NOMO-1 (cell line): ENCODE data around the gene UNC93A.
"Not testable (repeated sequence)": the region's sequence is repeated elsewhere in the genome, so short reads cannot be mapped to it uniquely, and the experiment has no call there.

Experiments used
- DNase-seq, 2 experiments: peaks; one replicate each; lab custom pipeline; 2025; ENCODE audit not compliant: unreplicated experiment in 2 of 2; lab: John Stamatoyannopoulos, UW

UNC93A gene

GRCh38 chr6:167336844-167337630 lies 45.9 kb downstream of the UNC93A start:
- no peak for DNase-seq

DNA sequence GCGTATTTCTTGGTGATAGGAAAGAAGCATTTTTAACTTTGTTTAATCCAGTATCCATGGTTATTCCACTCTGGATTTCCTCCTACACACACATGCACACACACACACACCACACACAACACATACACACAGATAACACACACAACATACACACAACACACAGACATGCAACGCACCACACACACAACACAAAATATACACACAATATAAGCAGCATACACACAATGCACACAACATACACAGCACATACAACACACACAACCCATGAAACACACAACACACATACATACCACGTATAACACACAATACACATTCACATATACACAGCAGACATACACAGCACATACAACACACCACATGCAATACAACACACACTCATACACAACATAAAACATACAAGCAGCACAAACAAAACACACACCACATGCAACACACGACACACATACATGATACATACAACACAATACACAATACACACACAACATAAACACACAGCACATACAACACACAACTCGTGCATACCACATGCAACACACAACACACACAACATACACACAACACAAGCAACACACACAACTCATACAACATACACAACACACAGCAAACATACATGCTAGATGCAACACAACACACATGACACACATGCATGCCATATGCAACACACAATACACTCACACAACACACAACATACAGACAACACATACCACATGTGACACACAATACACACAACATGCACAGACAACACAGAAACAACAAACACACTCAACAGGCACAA lies 46.7 kb downstream of the UNC93A start:
- DNase-seq = no peak

- no peak for DNase-seq
Observed at GRCh38 chr6:167338541-167339117, 47.5 kb downstream of the UNC93A start.

DNA sequence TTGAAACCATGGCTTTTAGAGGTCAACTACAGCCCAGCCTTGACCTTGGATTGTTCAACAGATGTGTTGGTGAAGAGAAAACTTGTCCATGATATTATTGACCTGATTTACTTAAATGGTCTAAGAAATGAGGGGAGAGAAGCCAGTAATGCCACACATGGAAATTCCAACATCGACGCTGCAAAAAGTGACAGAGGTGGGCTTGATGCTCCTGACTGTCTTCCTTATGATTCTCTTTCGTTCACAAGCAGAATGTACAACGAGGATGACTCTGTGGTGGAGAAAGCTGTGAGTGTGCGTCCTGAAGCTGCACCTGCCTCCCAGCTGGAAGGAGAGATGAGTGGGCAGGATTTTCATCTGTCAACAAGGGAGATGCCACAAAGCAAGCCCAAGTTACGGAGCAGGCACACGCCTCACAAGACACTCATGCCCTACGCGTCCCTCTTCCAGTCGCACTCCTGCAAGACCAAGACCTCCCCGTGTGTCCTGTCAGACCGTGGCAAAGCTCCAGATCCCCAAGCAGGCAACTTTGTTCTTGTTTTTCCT lies 50.0 kb downstream of the UNC93A start:
- DNase-seq = no peak

DNA sequence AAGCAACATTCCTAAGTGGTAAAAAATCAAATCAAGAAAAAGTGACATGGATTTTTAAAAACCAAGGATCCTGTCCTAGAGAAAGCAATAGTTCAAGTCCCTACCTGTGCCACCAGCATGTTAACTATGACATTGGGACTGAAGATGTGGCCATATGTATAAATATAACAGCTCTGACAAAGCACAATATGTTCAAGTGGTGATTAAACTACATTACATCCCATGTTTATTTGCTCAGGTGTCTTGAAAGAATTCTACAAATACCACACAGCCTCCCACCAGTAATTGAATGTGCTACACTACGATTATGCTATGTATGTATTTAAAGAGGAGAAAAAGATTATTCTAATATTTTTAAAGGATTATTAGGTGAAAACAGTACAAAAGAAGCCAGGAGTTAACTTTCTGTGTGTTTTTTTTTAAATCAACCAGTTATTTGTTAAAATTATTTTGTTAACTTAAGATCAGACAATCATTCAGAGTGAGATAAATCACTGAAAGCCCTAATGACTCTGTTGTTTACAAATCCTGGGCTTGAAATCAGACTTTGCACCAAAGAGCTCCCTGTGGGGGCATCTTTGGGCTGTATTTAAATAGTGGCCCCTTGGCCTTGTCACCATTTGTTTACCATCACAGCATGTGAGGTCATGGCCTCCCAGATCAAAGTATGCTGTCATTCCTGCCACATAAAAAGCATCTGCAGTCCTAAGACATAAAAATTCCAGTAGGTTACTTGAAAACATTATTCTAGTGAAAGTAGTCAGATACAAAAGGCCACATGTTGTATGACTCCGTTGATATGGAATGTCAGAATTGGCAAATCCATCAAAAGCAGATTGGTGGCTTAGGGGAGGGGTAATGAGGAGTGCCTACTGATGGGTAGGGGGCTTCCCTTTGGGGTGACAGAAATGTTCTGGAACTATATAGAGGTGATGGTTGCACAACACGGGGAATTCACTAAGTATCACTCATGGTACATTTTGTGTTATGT lies 50.8 kb downstream of the UNC93A start:
- DNase-seq = no peak

DNA sequence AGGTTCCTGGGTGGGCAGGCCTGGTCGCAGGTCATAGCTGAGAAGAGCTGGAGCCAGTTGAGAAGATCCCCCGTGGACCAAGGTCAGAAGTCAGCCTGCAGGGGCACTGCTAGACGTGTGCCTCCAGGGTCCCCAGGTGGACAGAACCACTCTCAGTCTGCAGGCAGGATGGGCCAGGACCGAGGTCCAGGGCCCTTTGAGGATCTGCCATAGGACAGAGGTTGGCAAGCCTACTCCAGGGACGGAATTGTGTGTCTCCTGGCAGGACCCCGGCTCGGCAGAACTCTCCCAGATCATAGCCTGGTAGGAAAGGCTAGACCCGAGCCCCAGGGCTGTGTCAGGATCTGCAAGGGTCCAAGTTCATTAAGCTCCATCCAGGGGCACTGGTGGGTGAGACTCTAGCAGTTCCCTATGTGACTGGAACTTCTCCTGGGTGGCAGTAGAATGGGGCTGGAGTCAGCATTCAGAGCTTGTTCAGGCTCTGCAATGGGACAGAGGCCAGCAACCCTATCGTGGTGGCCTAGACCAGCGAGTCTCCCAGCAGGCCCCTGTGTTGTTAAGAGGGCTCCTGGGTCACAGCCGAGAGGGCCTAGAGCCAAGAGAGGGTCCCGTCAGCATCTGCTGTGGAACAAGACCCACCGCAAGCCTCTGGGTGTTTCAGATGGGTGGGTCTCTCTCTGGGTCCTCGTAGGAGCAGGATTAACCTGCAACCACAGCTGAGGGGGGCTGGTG lies 51.9 kb downstream of the UNC93A start:
- DNase-seq = no peak

DNA sequence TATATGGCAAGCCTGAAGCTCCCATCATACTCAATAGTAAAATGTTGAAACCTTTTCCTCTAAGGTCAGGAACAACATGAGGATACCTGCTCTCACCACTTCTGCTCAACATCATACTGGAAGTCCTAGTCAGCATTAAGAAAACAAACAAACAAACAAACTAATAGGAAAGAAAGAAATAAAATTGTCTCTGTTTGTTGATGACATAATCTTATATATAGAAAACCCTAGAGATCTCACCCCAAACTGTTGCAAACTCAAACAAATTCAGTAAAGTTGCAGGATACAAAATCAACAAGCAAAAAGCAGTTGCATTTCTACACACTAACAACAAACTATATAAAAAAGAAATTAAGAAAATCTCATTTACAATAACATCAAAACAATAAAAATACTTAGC lies 54.2 kb downstream of the UNC93A start:
- no peak for DNase-seq

DNA sequence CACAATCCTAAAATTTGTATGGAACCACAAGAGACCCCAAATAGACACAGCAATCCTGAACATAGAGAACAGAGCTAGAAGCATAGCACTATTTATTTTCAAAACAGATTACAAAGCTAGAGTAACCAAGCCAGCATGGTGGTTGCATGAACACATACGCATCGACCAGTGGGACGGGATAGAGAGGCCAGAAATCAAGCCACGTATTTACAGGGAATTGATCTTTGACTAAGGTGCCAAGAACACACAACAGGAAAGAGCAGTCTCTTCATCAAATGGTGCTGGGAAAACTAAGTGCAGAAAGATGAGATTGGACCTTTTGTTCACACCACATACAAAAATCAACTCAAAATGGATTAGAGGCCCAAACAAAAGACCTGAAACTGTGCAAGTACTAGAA lies 54.8 kb downstream of the UNC93A start:
- DNase-seq = no peak

DNA sequence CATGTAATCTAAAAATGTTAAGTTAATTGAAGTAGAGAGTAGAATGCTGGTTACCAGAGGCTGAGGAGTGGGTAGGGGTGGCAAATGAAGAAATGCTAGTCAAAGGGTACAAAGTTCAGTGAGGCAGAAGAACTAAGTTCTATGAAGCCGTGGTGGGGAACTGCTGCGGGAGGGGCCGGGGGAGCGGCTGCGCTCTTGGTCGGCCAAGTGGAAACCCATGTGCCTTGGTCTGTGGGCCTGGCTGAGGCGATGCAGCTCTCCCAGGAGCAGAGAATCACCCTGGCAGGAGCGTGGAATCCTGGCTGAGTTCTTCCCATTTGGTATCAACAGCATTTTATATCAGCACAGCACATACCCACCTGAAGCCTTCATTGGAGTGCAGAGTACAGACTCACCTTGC lies 56.1 kb downstream of the UNC93A start:
- no peak for DNase-seq

- DNase-seq = no peak
Observed at GRCh38 chr6:167349631-167350274, 58.6 kb downstream of the UNC93A start.

- no peak for DNase-seq
Observed at GRCh38 chr6:167350275-167350696, 59.2 kb downstream of the UNC93A start.

- DNase-seq = no peak
Observed at GRCh38 chr6:167350731-167351655, 59.9 kb downstream of the UNC93A start.

DNA sequence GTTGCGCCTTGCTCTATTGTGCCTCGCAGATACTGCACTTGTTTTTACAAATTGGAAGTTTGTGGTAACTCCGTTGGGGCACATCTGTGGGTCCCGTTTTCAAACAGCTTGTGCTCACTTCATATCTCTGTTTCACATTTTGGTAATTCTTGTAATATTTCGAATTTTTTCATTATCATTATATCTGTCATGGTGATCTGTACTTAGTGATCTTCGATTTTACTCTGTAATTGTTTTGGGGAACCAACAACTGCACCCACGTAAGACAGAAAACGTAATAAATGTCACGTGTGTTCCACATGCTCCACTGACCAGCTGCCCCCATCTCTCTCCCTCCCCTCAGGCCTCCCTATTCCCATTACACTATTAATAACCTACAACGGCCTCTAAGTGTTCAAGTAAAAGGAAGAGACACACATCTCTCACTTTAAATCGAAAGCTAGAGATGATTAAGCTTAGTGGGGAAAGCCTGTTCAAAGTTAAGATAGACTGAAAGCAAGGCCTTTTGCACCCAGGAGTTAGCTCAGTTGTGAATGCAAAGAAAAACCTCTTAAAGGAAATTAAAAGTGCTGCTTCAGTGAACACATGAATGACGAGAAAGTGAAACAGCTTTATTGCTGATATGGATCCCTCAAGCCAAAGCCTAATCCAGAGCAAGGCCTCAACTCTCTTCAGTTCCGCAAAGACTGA lies 60.7 kb downstream of the UNC93A start:
- no peak for DNase-seq

- DNase-seq = no peak
Observed at GRCh38 chr6:167356874-167357273, 65.8 kb downstream of the UNC93A start.

DNA sequence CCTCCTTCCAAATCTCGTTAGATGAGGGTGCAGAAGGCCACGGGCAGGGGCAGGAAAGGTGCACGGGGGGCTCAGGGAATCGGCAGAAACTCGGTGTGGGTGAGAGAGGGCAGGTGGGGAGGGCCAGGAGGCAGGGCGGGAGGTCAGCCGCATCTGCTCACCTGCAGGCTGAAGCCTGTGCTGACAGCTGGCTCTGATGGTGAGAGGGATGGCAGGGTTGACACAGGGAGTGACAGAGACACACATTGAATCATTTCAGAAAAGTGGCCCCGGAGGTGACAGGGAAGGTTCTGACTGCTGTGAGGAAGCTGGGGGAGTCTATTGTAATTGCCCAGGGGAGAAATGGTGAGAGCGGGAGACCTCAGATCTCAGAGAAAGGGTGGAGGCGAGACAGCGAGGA lies 67.3 kb downstream of the UNC93A start:
- not testable (repeated sequence) for DNase-seq

- DNase-seq = not testable (repeated sequence)
Observed at GRCh38 chr6:167361170-167361569, 70.1 kb downstream of the UNC93A start.
